ENCODE results near the gene ARHGAP8.

DNA sequence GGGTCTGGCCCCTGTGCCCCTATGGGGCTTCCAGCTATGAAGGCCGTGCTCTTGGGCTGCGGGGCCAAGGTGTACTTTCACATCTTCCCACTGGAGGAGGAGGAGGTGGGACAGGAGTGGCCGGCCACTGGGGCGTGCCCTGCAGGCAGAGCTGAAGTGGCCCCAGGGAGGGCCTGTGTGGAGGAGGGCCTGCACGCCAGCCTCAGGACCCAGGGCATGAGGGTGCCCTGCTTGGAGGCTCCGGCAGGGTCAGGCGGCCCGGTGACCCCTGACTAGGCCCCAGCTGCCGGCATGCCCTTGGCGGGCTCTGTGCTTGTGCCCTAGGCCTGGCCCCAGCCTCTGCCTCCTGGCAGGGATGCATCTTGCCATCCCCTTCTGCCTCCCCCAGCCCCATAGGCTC, 45.2 kb upstream of the ARHGAP8 start:
- TF ChIP-seq, protein P1, sequence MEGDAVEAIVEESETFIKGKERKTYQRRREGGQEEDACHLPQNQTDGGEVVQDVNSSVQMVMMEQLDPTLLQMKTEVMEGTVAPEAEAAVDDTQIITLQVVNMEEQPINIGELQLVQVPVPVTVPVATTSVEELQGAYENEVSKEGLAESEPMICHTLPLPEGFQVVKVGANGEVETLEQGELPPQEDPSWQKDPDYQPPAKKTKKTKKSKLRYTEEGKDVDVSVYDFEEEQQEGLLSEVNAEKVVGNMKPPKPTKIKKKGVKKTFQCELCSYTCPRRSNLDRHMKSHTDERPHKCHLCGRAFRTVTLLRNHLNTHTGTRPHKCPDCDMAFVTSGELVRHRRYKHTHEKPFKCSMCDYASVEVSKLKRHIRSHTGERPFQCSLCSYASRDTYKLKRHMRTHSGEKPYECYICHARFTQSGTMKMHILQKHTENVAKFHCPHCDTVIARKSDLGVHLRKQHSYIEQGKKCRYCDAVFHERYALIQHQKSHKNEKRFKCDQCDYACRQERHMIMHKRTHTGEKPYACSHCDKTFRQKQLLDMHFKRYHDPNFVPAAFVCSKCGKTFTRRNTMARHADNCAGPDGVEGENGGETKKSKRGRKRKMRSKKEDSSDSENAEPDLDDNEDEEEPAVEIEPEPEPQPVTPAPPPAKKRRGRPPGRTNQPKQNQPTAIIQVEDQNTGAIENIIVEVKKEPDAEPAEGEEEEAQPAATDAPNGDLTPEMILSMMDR (IDR thresholded peaks at IDR 0.05) = no peak
- TF ChIP-seq POLR2A (IDR thresholded peaks at IDR 0.05) (no peak), EP300 (IDR thresholded peaks at IDR 0.05) (no peak)

All from tibial nerve (tissue), 4 donors.